Measurements from ENCODE around the gene PAQR8. TPM values are rescaled to one million over a fixed set of nuclear protein-coding genes. Genes with fewer than 3 reads are reported as not detected.

PAQR8 gene
- total RNA-seq, 1 donor from 2014 or later: 6.1 TPM

- intact Hi-C loops (cut with DNase I): no loop called here
- H3K27me3 ChIP-seq: no peaks in the 10 kb centered on the region
- no peaks in the 10 kb centered on the region for H3K36me3 ChIP-seq
- no peak for TF ChIP-seq CTCF (IDR thresholded peaks at IDR 0.05)
- no peaks in the 10 kb centered on the region for H3K4me1 ChIP-seq
- no peak overlapping the region for H3K4me3 ChIP-seq
- no peaks in the 10 kb centered on the region for H3K9me3 ChIP-seq
- H3K27ac ChIP-seq: no peak overlapping the region
- no peak for DNase-seq (ENCODE audit: low spot score in 2 of 2)
Observed at GRCh38 chr6:52324189-52324588, 37.8 kb upstream of the PAQR8 start.

- H3K36me3 ChIP-seq: no peaks in the 10 kb centered on the region
- H3K27me3 ChIP-seq: no peaks in the 10 kb centered on the region
- no peak for TF ChIP-seq CTCF (IDR thresholded peaks at IDR 0.05)
- no peaks in the 10 kb centered on the region for H3K9me3 ChIP-seq
- DNase-seq (ENCODE audit: low spot score in 2 of 2): no peak
- intact Hi-C loops (cut with DNase I): no loop called here
- no peak overlapping the region for H3K27ac ChIP-seq
- H3K4me3 ChIP-seq: no peak overlapping the region
- H3K4me1 ChIP-seq: no peaks in the 10 kb centered on the region
Observed at GRCh38 chr6:52325695-52326471, 36.1 kb upstream of the PAQR8 start.

- no peak for TF ChIP-seq CTCF (IDR thresholded peaks at IDR 0.05)
- Histone ChIP-seq H3K27ac (no peak overlapping the region), H3K9me3 (no peaks in the 10 kb centered on the region)
Observed at GRCh38 chr6:52326540-52327364, 35.2 kb upstream of the PAQR8 start.

GRCh38 chr6:52328303-52328662 is 33.7 kb upstream of the PAQR8 start:
- DNase-seq (ENCODE audit: low spot score in 2 of 2): no peak
- Histone ChIP-seq H3K9me3 (no peaks in the 10 kb centered on the region), H3K27me3 (no peaks in the 10 kb centered on the region), H3K36me3 (no peaks in the 10 kb centered on the region), H3K4me1 (no peaks in the 10 kb centered on the region), H3K27ac (no peak overlapping the region), H3K4me3 (no peak overlapping the region)
- no peak for TF ChIP-seq CTCF (IDR thresholded peaks at IDR 0.05)
- intact Hi-C loops (cut with DNase I): no loop called here

More at GRCh38 chr6:52326540-52327364, 35.2 kb upstream of the PAQR8 start:
- Histone ChIP-seq H3K4me3 (no peak overlapping the region), H3K36me3 (no peaks in the 10 kb centered on the region), H3K4me1 (no peaks in the 10 kb centered on the region), H3K27me3 (no peaks in the 10 kb centered on the region)
- intact Hi-C loops (cut with DNase I): no loop called here
- DNase-seq (ENCODE audit: low spot score in 2 of 2): no peak

- no peaks in the 10 kb centered on the region for H3K27me3 ChIP-seq
Observed at GRCh38 chr6:52328729-52329128, 33.2 kb upstream of the PAQR8 start.

More at GRCh38 chr6:52328729-52329128, 33.2 kb upstream of the PAQR8 start:
- Histone ChIP-seq H3K4me3 (no peak overlapping the region), H3K36me3 (no peaks in the 10 kb centered on the region), H3K27ac (no peak overlapping the region), H3K9me3 (no peaks in the 10 kb centered on the region), H3K4me1 (no peaks in the 10 kb centered on the region)
- no peak for TF ChIP-seq CTCF (IDR thresholded peaks at IDR 0.05)
- intact Hi-C loops (cut with DNase I): no loop called here
- no peak for DNase-seq (ENCODE audit: low spot score in 2 of 2)
